ENCODE data around the gene TMEM272.

- TF ChIP-seq POLR2A (IDR thresholded peaks at IDR 0.05; ENCODE audit: low read depth, low read length) (no peak), CTCF (IDR thresholded peaks at IDR 0.05; ENCODE audit: extremely low read depth in 1 of 2, insufficient read depth in 1 of 2, low read depth in 1 of 2, low read length in 2 of 2) (no peak), EZH2 (IDR thresholded peaks at IDR 0.05; ENCODE audit: borderline replicate concordance, low read depth, low read length, severe bottlenecking) (no peak), POLR2AphosphoS5 (IDR thresholded peaks at IDR 0.05; ENCODE audit: insufficient read depth, low read depth, low read length) (no peak), MAX (IDR thresholded peaks at IDR 0.05; ENCODE audit: insufficient read depth, insufficient read length) (no peak), MYC (IDR thresholded peaks at IDR 0.05; ENCODE audit: low read depth, low read length) (no peak)
Measured at GRCh38 chr13:51894239-51894638, 49.3 kb upstream of the TMEM272 start.

Measured in endothelial cell of umbilical vein (primary cell).